ENCODE measurements around the gene EGR1.

Gene EGR1

GRCh38 chr5:138454121-138454520, 11.2 kb upstream of the EGR1 start:
- no peak for DNase-seq

GRCh38 chr5:138455232-138455930, 9.9 kb upstream of the EGR1 start:
- DNase-seq: no peak

DNA sequence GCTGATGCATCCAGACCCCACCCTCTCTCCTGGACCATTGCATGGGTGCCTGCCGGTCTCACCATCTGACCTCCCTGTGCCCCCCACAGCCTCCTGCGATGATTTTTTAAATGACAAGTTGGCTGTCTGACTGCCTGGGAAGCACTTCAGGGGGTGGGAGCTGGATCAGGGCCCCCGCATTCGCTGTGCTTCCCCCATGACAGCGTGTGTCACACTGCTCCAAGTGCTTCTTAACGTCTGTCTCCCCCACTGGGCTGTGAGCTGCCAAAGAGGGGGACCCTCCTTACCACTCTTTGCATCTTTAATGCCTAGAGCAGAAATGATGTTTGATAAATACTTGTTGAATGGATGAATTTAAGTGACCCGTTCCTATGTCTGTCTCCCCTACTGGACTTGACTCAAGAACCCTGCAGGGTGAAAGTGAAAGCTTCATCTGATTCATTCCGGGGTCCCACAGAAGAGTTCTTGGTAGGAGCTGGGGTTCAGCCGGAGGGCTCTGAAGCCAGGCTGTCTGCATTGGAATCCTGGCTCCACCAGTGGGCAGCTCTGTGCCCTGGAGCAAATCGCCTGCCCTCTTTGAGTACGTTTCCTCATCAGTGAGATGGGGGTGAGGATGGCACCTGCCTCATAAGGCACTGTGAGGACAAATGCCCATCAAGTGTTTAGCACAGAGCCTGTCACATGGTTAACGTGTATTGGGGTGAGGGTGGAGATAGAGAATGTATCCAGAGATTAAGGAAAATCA, 7.6 kb upstream of the EGR1 start:
- no peak for DNase-seq

- no peak for DNase-seq
Observed at GRCh38 chr5:138458384-138458783, 6.9 kb upstream of the EGR1 start.

GRCh38 chr5:138458856-138459255, 6.4 kb upstream of the EGR1 start:
- no peak for DNase-seq

- DNase-seq: peak; percentile 84
Observed at GRCh38 chr5:138459311-138459933, 5.9 kb upstream of the EGR1 start.

DNA sequence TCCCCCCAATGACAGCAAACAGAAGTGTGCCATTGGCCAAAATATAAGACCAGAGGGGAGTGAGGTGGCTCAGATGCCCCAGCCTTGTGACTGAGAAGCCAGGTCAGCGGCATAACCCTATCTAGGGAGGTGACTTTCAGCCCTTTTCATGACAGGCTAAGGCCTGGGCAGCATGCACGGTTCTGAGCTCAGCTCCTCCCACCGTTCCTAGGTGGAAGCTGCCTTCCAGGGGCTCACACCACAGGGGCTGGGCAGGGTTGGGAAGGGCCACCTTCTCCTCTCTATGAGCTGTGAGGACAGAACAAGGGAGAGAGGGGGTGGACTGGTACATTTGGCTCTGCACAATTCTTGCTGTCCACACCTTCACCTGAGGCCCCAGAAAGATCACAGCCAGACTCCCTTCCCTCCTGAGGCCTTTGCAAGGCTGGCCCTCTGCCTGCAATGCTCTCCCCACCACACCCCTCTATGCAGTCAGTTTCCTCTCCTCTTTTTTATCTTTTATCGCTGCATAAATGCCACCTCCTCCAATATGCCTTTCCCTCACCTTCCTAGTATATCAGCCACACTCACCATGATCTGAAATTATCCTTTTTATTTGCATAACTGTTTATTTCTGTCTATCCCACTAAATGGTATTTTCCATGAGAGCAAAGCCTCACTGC, 5.1 kb upstream of the EGR1 start:
- no peak for DNase-seq

DNA sequence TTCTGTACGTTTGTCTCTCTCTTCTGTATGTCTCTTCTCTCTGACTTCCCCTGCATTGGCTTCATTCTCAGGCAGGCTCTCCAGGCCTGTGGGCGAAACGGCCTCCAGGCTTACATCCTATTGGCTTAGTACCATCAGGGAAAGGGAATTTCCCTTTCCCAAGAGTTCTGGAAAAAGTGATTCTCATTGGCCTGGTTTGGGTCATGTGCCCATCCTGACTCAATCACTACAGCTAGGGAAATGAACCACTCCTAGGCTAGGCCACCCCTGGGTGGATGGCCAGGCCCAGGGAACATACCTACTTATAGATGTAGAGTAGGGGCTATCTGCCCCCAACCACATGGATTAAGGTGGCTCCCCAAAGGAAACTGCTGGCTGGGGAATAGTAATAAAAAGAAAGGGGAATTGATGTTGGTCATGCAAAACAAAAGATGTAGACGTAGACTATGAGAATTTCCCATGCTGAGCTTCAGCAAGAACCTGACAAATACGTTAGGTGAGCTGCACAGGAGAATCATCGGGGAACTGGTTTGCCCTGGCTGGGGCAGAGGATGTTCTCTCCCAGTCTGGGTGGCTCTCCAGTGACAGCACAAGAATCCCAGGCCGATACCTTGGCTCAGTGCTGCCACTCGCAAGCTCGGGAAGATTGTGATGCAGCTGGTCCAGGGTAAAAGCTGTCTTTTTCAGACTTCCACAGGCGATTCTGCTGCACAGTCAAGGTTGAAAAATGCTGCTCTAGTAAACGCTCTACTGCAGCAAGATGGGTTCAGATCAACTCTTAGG, 3.7 kb upstream of the EGR1 start:
- no peak for DNase-seq

DNA sequence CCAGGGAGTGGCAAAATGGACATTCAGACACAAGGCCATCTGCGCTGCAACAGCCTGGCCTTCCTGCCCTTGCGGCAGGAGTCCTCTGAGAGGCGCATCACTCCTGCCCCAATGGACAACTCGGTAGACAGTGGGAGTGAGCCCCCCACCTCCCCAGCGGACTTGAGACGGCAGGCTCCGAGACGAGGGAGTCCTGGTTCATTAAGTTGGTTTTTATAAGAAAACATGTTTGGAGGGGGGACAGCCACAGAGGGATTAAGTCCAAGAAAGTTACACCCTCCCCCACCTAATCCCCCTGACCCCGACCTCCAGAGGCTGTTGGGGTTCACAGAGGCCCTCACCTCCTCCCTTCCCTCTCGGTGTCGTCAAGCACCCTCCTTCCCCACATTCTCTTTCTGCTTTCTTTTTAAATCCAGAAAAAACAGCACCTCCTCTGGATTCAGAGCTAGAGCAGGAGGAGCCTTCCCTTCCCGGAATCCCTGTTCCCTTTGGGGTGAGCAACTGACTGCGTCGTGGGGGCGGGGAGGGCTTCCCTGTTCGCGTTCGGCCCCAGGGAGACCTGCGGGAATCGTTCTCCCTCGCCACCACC, 1.8 kb upstream of the EGR1 start:
- no peak for DNase-seq

DNA sequence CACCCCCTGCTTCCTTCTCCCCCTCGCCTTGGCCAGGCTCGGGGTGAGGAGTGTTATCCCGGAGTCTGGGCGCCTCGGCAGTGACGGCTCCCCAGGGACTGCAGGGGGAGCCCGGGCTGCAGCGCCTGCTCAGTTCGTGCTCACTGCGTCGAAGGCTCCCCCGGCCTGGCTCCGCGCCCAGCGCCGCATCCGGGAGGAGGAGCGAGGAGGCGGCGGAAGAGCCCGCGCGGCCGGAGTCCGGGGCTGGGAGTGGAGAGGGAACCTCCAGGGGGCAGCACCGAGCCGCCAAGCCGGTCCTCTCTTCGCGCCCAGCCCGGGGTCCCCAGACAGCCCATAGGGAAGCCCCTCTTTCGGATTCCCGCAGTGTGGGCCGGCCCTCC, 1.3 kb upstream of the EGR1 start:
- DNase-seq: peak; percentile 94

DNA sequence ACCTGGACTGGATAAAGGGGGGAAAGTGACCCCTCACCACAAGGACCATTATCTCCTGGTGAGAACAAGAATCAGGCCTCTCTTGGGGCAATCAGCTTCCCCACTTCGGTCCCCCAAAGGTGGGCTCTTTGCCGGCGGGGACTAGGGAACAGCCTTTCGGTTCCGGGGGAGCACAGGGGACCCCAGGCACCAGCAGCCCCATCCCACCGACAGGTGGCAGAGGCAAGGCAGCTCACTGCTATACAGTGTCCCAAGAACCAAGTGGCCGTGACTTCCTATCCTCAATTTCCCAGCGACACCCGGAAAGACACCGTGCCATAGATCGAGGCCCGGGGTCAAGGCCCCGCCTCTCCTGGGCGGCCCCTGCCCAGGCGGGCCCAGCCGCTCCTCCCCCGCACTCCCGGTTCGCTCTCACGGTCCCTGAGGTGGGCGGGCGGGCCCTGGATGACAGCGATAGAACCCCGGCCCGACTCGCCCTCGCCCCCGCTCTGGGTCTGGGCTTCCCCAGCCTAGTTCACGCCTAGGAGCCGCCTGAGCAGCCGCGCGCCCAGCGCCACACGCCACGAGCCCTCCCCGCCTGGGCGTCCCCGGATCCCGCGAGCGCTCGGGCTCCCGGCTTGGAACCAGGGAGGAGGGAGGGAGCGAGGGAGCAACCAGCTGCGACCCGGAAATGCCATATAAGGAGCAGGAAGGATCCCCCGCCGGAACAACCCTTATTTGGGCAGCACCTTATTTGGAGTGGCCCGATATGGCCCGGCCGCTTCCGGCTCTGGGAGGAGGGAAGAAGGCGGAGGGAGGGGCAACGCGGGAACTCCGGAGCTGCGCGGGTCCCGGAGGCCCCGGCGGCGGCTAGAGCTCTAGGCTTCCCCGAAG, 655 bp upstream of the EGR1 start:
- peak; percentile 98 for DNase-seq

DNA sequence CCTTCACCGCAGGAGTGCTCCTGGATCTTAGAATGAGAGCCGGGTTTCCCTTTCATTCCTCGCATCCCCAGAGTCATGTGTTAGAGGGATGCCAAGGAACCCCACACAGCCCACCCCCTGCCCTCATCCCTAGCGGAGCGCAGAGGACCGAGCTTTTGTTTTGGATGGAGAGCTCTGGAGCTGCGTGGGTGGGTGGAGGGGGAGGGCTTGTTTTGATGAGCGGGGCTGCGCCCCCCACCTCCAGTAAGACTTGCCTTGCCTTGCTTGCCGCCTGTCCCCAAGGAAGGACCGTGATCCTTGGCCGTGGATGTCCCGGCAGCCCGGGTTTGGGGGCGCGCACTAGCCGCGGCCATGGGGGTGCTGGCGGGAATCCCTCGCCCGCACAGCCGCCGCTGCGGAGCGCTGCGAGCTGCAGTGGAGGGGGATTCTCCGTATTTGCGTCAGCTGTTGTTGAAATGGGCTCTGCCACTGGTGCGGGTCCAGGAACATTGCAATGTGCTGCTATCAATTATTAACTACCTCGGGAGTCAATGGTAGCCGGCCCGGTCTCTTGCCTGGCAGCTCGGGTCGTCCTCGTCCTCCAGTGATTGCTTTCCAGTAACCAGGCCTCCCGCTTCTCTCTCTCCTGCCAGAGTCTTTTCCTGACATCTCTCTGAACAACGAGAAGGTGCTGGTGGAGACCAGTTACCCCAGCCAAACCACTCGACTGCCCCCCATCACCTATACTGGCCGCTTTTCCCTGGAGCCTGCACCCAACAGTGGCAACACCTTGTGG, 1.0 kb downstream of the EGR1 start:
- DNase-seq: no peak

GRCh38 chr5:138466900-138467710, 1.8 kb downstream of the EGR1 start:
- DNase-seq: no peak

GRCh38 chr5:138467711-138468132, 2.4 kb downstream of the EGR1 start:
- no peak for DNase-seq

- no peak for DNase-seq
Observed at GRCh38 chr5:138468133-138468965, 3.1 kb downstream of the EGR1 start.

DNA sequence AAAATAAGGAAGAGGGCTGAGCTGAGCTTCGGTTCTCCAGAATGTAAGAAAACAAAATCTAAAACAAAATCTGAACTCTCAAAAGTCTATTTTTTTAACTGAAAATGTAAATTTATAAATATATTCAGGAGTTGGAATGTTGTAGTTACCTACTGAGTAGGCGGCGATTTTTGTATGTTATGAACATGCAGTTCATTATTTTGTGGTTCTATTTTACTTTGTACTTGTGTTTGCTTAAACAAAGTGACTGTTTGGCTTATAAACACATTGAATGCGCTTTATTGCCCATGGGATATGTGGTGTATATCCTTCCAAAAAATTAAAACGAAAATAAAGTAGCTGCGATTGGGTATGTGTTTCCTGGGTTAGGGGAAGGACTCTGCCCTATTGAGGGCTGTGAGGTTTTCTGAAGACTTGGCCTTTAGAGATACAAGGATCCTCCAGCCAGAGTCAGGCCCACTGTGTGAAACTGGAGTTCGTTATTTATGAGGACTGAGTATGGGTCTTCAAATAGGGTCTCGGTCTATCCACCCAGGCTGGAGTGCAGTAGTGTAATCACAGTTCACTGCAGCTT, 3.8 kb downstream of the EGR1 start:
- no peak for DNase-seq

DNA sequence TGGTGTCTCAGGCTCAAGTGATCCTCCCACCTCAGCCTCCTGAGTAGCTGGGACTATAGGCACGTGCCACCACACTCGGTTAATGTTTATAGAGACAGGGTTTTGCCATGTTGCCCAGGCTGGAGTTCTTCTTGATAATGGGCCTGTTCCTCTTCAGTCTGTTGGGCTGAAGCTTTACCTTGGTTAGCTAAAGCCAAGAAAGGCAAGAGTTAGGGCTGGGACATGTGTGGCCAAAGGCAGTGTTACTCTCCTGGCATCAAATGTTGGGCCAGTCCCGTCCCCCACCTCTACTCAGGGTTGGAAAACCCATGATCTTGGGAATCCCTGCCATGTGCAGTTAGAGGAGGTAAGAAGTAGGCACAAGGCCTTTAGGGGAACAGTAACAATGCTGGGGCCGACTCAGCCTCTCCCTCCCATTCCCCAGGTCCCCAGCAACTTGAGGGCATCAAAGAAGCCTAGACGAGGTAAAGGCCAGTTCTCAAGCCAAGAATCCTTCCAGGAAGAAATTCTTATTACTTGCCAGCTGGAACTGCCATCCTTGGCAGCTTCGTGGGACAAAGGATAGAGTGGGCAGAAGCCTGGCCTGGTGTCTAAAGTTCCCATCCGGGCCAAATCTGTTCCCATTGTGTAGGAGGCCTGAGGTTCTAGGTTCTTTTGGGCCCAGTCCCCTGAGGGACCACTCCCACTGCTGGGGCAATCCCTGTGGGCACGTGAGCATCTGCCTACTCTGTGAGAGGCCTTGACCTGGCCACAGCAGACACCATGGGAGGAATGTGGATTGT, 4.5 kb downstream of the EGR1 start:
- DNase-seq: no peak
